Hindlimb muscle (tissue), 1 donor: ENCODE results near the gene RFX1. TPM values are rescaled to one million over a fixed set of nuclear protein-coding genes. Genes with fewer than 3 reads are reported as not detected.
"Not testable (repeated sequence)": the region's sequence is repeated elsewhere in the genome, so short reads cannot be mapped to it uniquely, and the experiment has no call there.

ENCODE experiments used
- DNase-seq: peaks from one replicate; pipeline ENCODE4 v3.0.0-alpha.2; 2013
- polyA plus RNA-seq: library from polyadenylated mRNA; unstranded; fragments of 120-200 nt; gene quantifications from one replicate; pipeline ENCODE4 v1.2.1, GENCODE V29; 2013; ENCODE audit not compliant: insufficient read length

Gene RFX1
- polyA plus RNA-seq, 1 donor, result 8.3 TPM

GRCh38 chr19:13932911-13933393 is 73.2 kb downstream of the RFX1 start:
- DNase-seq, result no peak

- no peak for DNase-seq
Observed at GRCh38 chr19:13932149-13932637, 73.9 kb downstream of the RFX1 start.

GRCh38 chr19:13931391-13932148 is 74.5 kb downstream of the RFX1 start:
- no peak for DNase-seq

GRCh38 chr19:13930402-13930801 is 75.7 kb downstream of the RFX1 start:
- DNase-seq, result no peak

- no peak for DNase-seq
Observed at GRCh38 chr19:13929956-13930355, 76.2 kb downstream of the RFX1 start.

GRCh38 chr19:13929340-13929739 is 76.8 kb downstream of the RFX1 start:
- no peak for DNase-seq

- no peak for DNase-seq
Observed at GRCh38 chr19:13926715-13927114, 79.4 kb downstream of the RFX1 start.

GRCh38 chr19:13926010-13926409 is 80.1 kb downstream of the RFX1 start:
- DNase-seq, result no peak

- DNase-seq, result no peak
Observed at GRCh38 chr19:13923194-13923987, 82.7 kb downstream of the RFX1 start.

GRCh38 chr19:13922118-13922517 is 84.0 kb downstream of the RFX1 start:
- DNase-seq, result not testable (repeated sequence)

- DNase-seq, result no peak
Observed at GRCh38 chr19:13920940-13921747, 85.0 kb downstream of the RFX1 start.

GRCh38 chr19:13920524-13920923 is 85.6 kb downstream of the RFX1 start:
- DNase-seq, result no peak

GRCh38 chr19:13918726-13919411 is 87.3 kb downstream of the RFX1 start:
- DNase-seq, result no peak

- DNase-seq, result no peak
Observed at GRCh38 chr19:13917888-13918406, 88.2 kb downstream of the RFX1 start.

- DNase-seq, result no peak
Observed at GRCh38 chr19:13914777-13915176, 91.3 kb downstream of the RFX1 start.

GRCh38 chr19:13913352-13913751 is 92.8 kb downstream of the RFX1 start:
- no peak for DNase-seq

Other genes with a start within 250 kb of the RFX1 start
- gene MRI1, start 241.8 kb downstream of the RFX1 start, polyA plus RNA-seq, result 28.4 TPM
- gene C19orf53, start 231.9 kb downstream of the RFX1 start, polyA plus RNA-seq, result 114 TPM
- 5.4 TPM for gene ZSWIM4, start 210.9 kb downstream of the RFX1 start, polyA plus RNA-seq
- 2.6 TPM for gene NANOS3, start 129.2 kb downstream of the RFX1 start, polyA plus RNA-seq
- 3.7 TPM for gene BRME1, start 100.2 kb downstream of the RFX1 start, polyA plus RNA-seq
- 16.3 TPM for gene CC2D1A, start 100.1 kb downstream of the RFX1 start, polyA plus RNA-seq
- gene PODNL1, start 67.9 kb downstream of the RFX1 start, polyA plus RNA-seq, result 0.57 TPM
- 21.5 TPM for gene DCAF15, start 53.8 kb downstream of the RFX1 start, polyA plus RNA-seq
- gene RLN3, start 21.8 kb upstream of the RFX1 start, polyA plus RNA-seq, result not detected
- gene IL27RA, start 25.4 kb upstream of the RFX1 start, polyA plus RNA-seq, result 3.3 TPM
- 0.45 TPM for gene PALM3, start 55.8 kb upstream of the RFX1 start, polyA plus RNA-seq
- gene MISP3, start 66.5 kb upstream of the RFX1 start, polyA plus RNA-seq, result 0.49 TPM
- gene C19orf67, start 79.5 kb upstream of the RFX1 start, polyA plus RNA-seq, result not detected
- 56.1 TPM for gene SAMD1, start 84.4 kb upstream of the RFX1 start, polyA plus RNA-seq
- 539 TPM for gene PRKACA, start 111.4 kb upstream of the RFX1 start, polyA plus RNA-seq
- gene ASF1B, start 130.3 kb upstream of the RFX1 start, polyA plus RNA-seq, result 8.6 TPM
- 20.8 TPM for gene ADGRL1, start 199.8 kb upstream of the RFX1 start, polyA plus RNA-seq